ENCODE data around the gene GAK. TPM values are rescaled to one million over a fixed set of nuclear protein-coding genes. Genes with fewer than 3 reads are reported as not detected.

The GAK gene
- total RNA-seq, 3 donors from 2014 or later (not counting 1 experiment from before 2014, with no cell fraction given), result 349 to 358 (median 349) TPM

- no peak for TF ChIP-seq CTCF (IDR thresholded peaks at IDR 0.05)
- DNase-seq, result no peak
- H3K4me3 ChIP-seq (ENCODE audit: low read length), result no peak overlapping the region
- H3K4me3 Mint-ChIP-seq, result no peak overlapping the region
- no peaks in the 10 kb centered on the region for H3K9me3 Mint-ChIP-seq
- WGBS (ENCODE audit: insufficient coverage), result 85% methylated on average over 20 of the region's 20 CpGs
- no peaks in the 10 kb centered on the region for H3K36me3 ChIP-seq (ENCODE audit: control insufficient read depth, insufficient read depth, low read length)
- H3K9me3 ChIP-seq (ENCODE audit: control insufficient read depth, insufficient read depth, low read length), result no peaks in the 10 kb centered on the region
- no peaks in the 10 kb centered on the region for H3K36me3 Mint-ChIP-seq
- no peaks in the 10 kb centered on the region for H3K4me1 ChIP-seq (ENCODE audit: control insufficient read depth, insufficient read depth, low read length)
- no peak overlapping the region for H3K27ac Mint-ChIP-seq
- no peak overlapping the region for H3K27ac ChIP-seq (ENCODE audit: low read length)
- H3K4me1 Mint-ChIP-seq, result no peaks in the 10 kb centered on the region
- peaks cover 28 to 43% of the 10 kb centered on the region in 2 donors for H3K27me3 Mint-ChIP-seq (ENCODE audit: low read depth in 2 of 2)
- intact Hi-C loops (cut with micrococcal nuclease), result no loop called here
- ATAC-seq, result no peak
- H3K27me3 ChIP-seq (ENCODE audit: control insufficient read depth, insufficient read depth, low read length), result peaks cover 18% of the 10 kb centered on the region
These were observed 112.5 kb downstream of the GAK start for GRCh38 chr4:819401-820229.

GRCh38 chr4:818106-818921, 113.8 kb downstream of the GAK start:
- Mint-ChIP-seq H3K36me3 (no peaks in the 10 kb centered on the region), H3K9me3 (no peaks in the 10 kb centered on the region), H3K27ac (no peak overlapping the region), H3K4me3 (no peak overlapping the region), H3K4me1 (no peaks in the 10 kb centered on the region), H3K27me3 (ENCODE audit: low read depth in 2 of 2) (peaks cover 35 to 53% of the 10 kb centered on the region in 2 donors)
- Histone ChIP-seq H3K9me3 (ENCODE audit: control insufficient read depth, insufficient read depth, low read length) (no peaks in the 10 kb centered on the region), H3K4me3 (ENCODE audit: low read length) (no peak overlapping the region), H3K36me3 (ENCODE audit: control insufficient read depth, insufficient read depth, low read length) (no peaks in the 10 kb centered on the region), H3K27me3 (ENCODE audit: control insufficient read depth, insufficient read depth, low read length) (peaks cover 10% of the 10 kb centered on the region), H3K4me1 (ENCODE audit: control insufficient read depth, insufficient read depth, low read length) (no peaks in the 10 kb centered on the region), H3K27ac (ENCODE audit: low read length) (no peak overlapping the region)
- 86% methylated on average over 42 of the region's 42 CpGs for WGBS (ENCODE audit: insufficient coverage)
- TF ChIP-seq CTCF (IDR thresholded peaks at IDR 0.05), result no peak
- ATAC-seq (no peak), DNase-seq (no peak)
- intact Hi-C loops (cut with micrococcal nuclease), result no loop called here

GRCh38 chr4:815464-816146, 116.5 kb downstream of the GAK start:
- H3K36me3 ChIP-seq (ENCODE audit: control insufficient read depth, insufficient read depth, low read length), result no peaks in the 10 kb centered on the region
- Mint-ChIP-seq H3K9me3 (no peaks in the 10 kb centered on the region), H3K4me1 (no peaks in the 10 kb centered on the region), H3K36me3 (no peaks in the 10 kb centered on the region), H3K27ac (no peak overlapping the region), H3K27me3 (ENCODE audit: low read depth in 2 of 2) (peaks cover 36 to 54% of the 10 kb centered on the region in 2 donors), H3K4me3 (no peak overlapping the region)
- H3K9me3 ChIP-seq (ENCODE audit: control insufficient read depth, insufficient read depth, low read length), result no peaks in the 10 kb centered on the region
- H3K4me3 ChIP-seq (ENCODE audit: low read length), result no peak overlapping the region
- ATAC-seq, result no peak
- 26% methylated on average over 10 of the region's 11 CpGs for WGBS (ENCODE audit: insufficient coverage)
- peaks cover 10% of the 10 kb centered on the region for H3K27me3 ChIP-seq (ENCODE audit: control insufficient read depth, insufficient read depth, low read length)
- H3K27ac ChIP-seq (ENCODE audit: low read length), result no peak overlapping the region
- no peak for TF ChIP-seq CTCF (IDR thresholded peaks at IDR 0.05)
- no peak for DNase-seq
- intact Hi-C loops (cut with micrococcal nuclease), result no loop called here
- no peaks in the 10 kb centered on the region for H3K4me1 ChIP-seq (ENCODE audit: control insufficient read depth, insufficient read depth, low read length)

All from natural killer cell (primary cell).